ENCODE data around the gene SLC25A18. TPM values are rescaled to one million over a fixed set of nuclear protein-coding genes. Genes with fewer than 3 reads are reported as not detected.

SLC25A18 gene
- total and polyA plus RNA-seq, 12 donors, result 0.16 to 3.1 (median 1.4) TPM; not detected in 1

DNA sequence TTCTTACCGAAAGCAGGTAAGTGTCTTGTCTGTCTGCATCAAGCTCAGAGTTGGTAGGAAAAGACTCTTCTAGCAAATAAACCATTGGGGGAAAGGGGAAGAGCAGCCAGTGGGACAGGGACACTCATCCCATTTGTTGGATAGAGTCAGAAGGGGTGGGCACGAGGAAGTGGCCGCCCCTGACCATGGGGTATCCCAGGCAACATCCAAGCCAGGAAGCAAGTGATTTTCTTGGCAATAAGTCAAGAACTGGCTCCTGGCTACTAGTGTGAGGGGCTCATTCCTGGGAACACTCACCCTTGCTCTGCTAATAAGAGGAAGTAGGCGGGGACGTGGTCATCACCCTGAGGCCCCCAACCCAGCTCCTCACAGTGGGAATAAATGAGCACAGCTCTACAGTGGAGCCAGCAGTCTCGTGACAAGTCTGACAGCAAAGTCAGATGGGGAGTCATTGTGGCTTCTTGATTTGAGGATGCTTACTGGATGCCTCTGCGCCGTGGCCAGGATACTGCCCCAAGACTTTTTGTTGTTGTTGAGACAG lies 6.7 kb downstream of the SLC25A18 start:
- WGBS, 4 donors, result 37 to 55% (median 42%) methylated on average over 5 to 8 of the region's 8 CpGs
- intact Hi-C loops (cut with DNase I), result loop anchor here in 1 of 2 donors (10.0 kb wide), 1 partner anchor 65 kb away; the partner anchor contains the start of gene BCL2L13

GRCh38 chr22:17570851-17571631 lies 7.7 kb downstream of the SLC25A18 start:
- Histone ChIP-seq H3K4me3 (peak overlapping the region in 1 of 4 donors; percentile 27), H3K4me1 (replicated peaks in 1 of 2) (peaks cover 0 to 9% of the 10 kb centered on the region in 2 donors), H3K27ac (peak overlapping the region in 4 of 5 donors; percentile 28 to 93 (median 62)), H3K27me3 (no peaks in the 10 kb centered on the region), H3K9me3 (replicated peaks in 1 of 3) (no peaks in the 10 kb centered on the region), H3K36me3 (replicated peaks in 1 of 2) (no peaks in the 10 kb centered on the region)
- DNase-seq, result peak; percentile 27 to 86 (median 74)
- peak in 1 of 2 donors; percentile 21 for TF ChIP-seq POLR2A (IDR thresholded peaks at IDR 0.05)
- TF ChIP-seq, protein P1, sequence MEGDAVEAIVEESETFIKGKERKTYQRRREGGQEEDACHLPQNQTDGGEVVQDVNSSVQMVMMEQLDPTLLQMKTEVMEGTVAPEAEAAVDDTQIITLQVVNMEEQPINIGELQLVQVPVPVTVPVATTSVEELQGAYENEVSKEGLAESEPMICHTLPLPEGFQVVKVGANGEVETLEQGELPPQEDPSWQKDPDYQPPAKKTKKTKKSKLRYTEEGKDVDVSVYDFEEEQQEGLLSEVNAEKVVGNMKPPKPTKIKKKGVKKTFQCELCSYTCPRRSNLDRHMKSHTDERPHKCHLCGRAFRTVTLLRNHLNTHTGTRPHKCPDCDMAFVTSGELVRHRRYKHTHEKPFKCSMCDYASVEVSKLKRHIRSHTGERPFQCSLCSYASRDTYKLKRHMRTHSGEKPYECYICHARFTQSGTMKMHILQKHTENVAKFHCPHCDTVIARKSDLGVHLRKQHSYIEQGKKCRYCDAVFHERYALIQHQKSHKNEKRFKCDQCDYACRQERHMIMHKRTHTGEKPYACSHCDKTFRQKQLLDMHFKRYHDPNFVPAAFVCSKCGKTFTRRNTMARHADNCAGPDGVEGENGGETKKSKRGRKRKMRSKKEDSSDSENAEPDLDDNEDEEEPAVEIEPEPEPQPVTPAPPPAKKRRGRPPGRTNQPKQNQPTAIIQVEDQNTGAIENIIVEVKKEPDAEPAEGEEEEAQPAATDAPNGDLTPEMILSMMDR (IDR thresholded peaks at IDR 0.05), result no peak
- intact Hi-C loops (cut with DNase I), result loop anchor here in 1 of 2 donors (10.0 kb wide), 1 partner anchor 64 kb away; the partner anchor contains the start of gene BCL2L13
- 37 to 48% (median 42%) methylated on average over 19 to 21 of the region's 21 CpGs for WGBS, 4 donors

More for the DNA sequence above, 6.7 kb downstream of the SLC25A18 start:
- TF ChIP-seq, protein P1 (IDR thresholded peaks at IDR 0.05), result no peak
- TF ChIP-seq POLR2A (IDR thresholded peaks at IDR 0.05), result no peak
- Histone ChIP-seq H3K4me1 (replicated peaks in 1 of 2) (peaks cover 0 to 9% of the 10 kb centered on the region in 2 donors), H3K27ac (peak overlapping the region in 3 of 5 donors; percentile 57 to 93 (median 78)), H3K36me3 (replicated peaks in 1 of 2) (no peaks in the 10 kb centered on the region), H3K4me3 (peak overlapping the region in 1 of 4 donors; percentile 12), H3K9me3 (replicated peaks in 1 of 3) (no peaks in the 10 kb centered on the region), H3K27me3 (no peaks in the 10 kb centered on the region)
- peak in 6 of 7 donors; percentile 19 to 67 (median 32) for DNase-seq

- intact Hi-C loops (cut with DNase I), result loop anchor here in 1 of 2 donors (10.0 kb wide), 1 partner anchor 60 kb away; the partner anchor contains the start of gene BCL2L13
- WGBS, 4 donors, result 85 to 91% (median 86%) methylated on average over 5 of the region's 5 CpGs
Measured at GRCh38 chr22:17575151-17575550, 11.9 kb downstream of the SLC25A18 start.

More at GRCh38 chr22:17575151-17575550, 11.9 kb downstream of the SLC25A18 start:
- Histone ChIP-seq H3K9me3 (replicated peaks in 1 of 3) (no peaks in the 10 kb centered on the region), H3K36me3 (replicated peaks in 1 of 2) (no peaks in the 10 kb centered on the region), H3K4me1 (replicated peaks in 1 of 2) (peaks cover 0 to 9% of the 10 kb centered on the region in 2 donors), H3K4me3 (no peak overlapping the region), H3K27ac (no peak overlapping the region), H3K27me3 (no peaks in the 10 kb centered on the region)
- no peak for TF ChIP-seq POLR2A (IDR thresholded peaks at IDR 0.05)
- TF ChIP-seq, protein P1 (IDR thresholded peaks at IDR 0.05), result no peak
- no peak for DNase-seq
